HG02571 (cell line): ENCODE data around the gene GRIN2D.

Experiments used
- ATAC-seq: cut with Tn5 transposase; IDR thresholded peaks from one replicate; pipeline ENCODE4 v1.9.1; 2021; ENCODE audit warnings: mild to moderate bottlenecking, moderate library complexity; ENCODE audit not compliant: unreplicated experiment

The GRIN2D gene

DNA sequence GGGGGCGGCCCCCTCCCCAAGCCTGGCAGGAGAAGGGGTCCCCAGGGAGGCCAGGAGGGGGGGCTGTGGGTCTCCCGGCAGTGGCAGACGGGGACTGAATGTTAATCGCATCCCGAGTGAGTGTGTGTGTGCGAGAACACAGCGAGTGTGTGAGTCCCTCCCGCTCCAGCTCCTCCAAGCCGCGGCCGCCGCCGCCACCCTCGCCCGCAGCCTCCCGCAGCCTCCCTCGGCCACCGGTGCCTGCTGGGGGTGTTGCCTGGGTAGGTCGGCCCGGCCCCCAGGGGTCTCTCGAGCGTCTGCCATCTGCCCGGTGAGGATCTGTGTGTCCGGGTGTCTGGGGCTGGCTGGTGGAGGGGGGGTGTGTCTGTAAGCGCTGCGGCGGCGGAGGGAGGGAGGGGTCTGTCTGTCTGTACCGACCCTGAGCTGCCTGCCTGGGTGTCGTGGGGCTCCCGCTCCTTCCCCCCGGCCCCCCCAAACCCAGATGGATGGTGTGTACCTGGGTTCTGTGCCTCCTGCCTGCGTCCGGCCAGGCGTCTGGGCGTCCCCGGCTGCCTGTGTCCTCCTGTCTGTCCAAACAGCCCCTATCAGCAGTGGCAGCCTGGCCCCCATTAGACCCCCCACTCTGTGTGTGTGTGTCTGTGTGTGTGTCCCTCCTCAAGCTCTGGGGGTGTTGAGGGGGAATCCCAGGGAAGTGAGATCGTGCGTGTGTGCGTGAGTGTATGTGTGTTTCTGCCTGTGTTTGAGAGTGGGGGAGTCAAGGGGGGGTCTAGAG lies at the start of gene GRIN2D:
Gene GRIN2D (plus strand): TSS at position 110 of the 772 bp plus-strand sequence. CDS start 4,725 bp downstream, outside the sequence.
- ATAC-seq: no peak

- ATAC-seq: no peak
These were observed 48.6 kb upstream of the GRIN2D start for GRCh38 chr19:48344892-48345291.

- no peak for ATAC-seq
These were observed 47.3 kb upstream of the GRIN2D start for GRCh38 chr19:48346191-48346590.

GRCh38 chr19:48348045-48348444 lies 45.4 kb upstream of the GRIN2D start:
- no peak for ATAC-seq

- ATAC-seq: no peak
These were observed 44.7 kb upstream of the GRIN2D start for GRCh38 chr19:48348737-48349136.

GRCh38 chr19:48350856-48351255 lies 42.6 kb upstream of the GRIN2D start:
- no peak for ATAC-seq

DNA sequence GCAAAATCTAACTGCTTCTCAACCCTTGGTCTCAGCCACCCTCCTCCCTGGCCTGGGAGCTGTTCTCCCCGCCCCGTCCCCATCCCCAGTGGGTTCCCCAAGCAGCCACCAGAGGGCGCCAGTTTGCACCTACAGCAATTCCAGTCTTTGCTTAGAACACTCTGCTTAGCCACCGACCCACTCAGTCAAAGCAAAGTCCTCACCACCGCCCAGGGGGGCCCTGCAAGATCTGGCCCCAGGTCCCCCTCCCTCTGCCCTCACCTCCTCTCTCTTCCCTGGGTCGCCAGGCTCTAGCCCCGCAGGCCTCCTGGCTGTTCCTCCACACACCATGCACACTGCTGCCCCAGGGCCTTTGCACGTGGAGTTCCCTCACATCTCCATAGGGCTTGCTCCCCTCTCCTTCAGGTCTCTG lies 42.1 kb upstream of the GRIN2D start:
- ATAC-seq: no peak

DNA sequence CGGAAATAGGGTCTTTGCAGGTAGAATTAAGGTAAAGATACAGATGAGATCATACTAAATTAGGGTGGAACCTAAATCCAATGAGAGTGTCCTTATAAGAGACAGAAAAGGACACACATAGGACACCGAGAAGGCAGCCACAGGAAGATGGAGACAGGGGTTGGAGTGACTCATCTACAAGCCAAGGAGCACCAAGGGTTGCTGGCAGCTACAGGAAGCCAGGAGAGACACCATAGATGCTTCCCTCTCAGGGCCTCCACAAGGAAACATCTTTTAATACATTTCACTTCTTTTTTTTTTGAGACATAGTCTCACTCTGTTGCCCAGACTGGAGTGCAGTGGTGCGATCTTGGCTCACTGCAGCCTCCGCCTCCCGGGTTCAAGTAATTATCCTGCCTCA lies 39.8 kb upstream of the GRIN2D start:
- ATAC-seq: no peak

GRCh38 chr19:48354332-48354992 lies 39.0 kb upstream of the GRIN2D start:
- ATAC-seq: no peak

GRCh38 chr19:48355365-48355954 lies 38.0 kb upstream of the GRIN2D start:
- ATAC-seq: no peak

DNA sequence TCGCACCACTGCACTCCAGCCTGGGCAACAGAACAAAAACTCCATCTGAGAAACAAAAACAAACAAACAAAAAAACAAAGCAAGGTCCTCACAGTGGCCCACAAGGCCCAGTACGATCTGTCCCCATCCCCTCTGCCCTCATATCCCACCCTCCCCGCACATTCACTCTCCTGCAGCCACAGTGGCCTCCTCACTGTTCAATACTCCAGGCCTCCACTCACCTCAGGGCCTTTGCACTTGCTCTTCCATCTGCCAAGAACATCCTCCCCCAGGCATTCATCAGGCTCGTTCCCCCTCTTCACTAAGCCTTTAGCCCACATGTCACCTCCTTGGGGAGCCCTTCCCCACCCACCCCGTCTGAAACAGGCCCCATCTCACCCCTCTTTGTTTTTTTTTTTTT lies 34.3 kb upstream of the GRIN2D start:
- no peak for ATAC-seq

GRCh38 chr19:48361912-48362311 lies 31.6 kb upstream of the GRIN2D start:
- ATAC-seq: no peak

DNA sequence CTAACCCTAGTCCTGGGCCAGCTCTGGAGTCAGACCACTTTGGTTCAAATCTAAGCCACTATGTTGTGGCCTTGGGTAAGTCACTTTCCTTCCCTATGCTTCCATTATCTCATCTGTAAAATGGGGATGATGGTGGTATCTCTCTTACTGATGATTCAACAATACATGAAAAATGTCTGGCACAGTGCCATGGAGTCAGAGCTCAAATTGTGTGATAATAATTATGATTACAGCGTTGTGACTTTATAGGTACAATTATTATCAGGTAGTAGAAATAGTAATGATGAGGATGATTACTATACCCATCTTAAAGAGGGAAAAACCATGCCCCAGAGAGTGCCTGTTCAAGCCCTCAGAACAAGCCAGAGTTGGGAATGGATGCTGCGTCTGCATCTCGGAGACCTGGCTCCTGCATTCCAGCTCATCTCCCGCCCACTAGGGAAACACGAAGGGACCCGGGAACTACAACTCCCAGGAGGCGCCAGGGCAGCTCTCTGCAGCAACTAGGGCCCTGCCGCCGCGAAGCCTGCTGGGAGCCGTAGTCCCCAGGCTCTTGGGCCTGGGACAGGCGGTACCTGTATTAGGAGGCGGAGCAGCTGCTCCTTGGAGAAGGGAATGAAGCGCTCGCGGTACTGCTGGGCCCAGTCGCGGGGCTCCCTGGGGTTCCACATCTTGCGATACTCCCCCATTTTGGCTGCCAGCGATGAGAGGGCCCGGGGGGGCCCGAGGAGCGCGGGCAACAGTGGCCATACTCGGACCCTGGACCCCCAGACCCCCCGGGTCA lies 30.6 kb upstream of the GRIN2D start:
- ATAC-seq: peak; percentile 41

- peak; percentile 3 for ATAC-seq
These were observed 30.0 kb upstream of the GRIN2D start for GRCh38 chr19:48363500-48363809.

GRCh38 chr19:48363810-48364597 lies 29.5 kb upstream of the GRIN2D start, which contains the start of the genes SYNGR4 and TMEM143:
TSS of gene SYNGR4 (plus strand) at chr19:48364367. CDS start at chr19:48365843, 1,476 bp downstream.
TSS of gene TMEM143 (minus strand) at chr19:48363940. CDS start at chr19:48363920, 20 bp downstream.
- peak; percentile 83 for ATAC-seq

DNA sequence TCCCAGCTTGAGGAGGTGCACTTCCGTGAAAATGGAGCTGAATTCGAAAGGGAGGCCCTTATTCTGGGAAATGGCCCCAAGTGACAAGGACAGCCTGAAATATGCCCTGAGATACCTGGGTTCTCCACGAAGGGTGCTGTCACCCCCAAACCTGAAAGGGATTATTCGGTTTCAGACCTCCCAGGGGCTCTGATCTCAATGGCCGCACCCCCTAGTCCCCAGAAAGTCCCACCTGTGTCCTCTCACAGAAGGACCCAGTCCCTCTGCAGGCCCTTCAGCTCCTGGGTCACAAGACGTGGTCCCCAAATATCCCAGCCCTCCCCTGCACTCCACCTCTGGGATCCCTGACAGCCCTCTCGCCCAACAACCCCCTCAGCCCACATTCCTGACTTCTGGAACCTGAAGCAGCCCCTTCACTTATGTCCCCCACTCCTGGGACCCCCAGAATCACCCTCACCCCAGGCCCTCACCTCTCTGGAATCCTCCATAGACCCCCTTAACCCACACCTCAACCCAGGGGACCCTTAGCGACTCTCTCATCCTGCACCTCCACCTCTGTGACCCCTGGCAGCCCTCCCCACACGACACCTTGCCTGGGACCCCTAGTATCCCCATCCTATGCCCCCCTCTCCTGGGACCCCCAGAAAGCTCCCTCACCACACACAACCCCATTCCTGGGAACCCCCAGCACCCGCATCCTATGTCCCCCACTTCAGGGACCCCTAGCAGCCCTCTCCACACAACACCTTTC lies 28.7 kb upstream of the GRIN2D start:
- no peak for ATAC-seq

GRCh38 chr19:48365602-48366001 lies 27.9 kb upstream of the GRIN2D start:
- ATAC-seq: no peak

- ATAC-seq: no peak
These were observed 25.6 kb upstream of the GRIN2D start for GRCh38 chr19:48367855-48368254.

GRCh38 chr19:48368936-48369335 lies 24.5 kb upstream of the GRIN2D start:
- no peak for ATAC-seq

DNA sequence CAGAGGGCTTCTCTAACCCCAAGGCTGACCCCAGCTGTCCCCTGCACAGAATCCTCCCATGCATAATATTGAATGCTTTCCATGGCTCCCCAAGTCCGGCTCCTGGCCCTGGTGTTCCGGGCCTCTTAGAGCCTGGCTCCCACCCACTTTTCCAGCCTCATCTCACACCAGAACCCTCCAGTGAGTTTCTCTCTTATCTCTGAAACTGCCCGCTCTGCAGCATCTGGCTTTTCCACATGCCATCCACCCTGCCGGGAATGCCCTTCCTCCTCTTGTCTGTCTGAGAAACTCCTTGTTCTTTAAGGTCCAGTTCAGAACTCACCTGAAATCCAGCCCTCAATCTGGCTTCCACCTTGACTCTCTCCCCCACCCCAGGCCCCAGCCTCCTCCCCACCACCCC lies 22.5 kb upstream of the GRIN2D start:
- ATAC-seq: no peak
